GM19324 (cell line): ENCODE data around the gene RBM20.
A peak's percentile ranks its signal among the peaks of the same experiment; 100 is the strongest.

ENCODE experiments used
- ATAC-seq: cut with Tn5 transposase; IDR thresholded peaks from one replicate; pipeline ENCODE4 v1.9.1; 2021; ENCODE audit warnings: mild to moderate bottlenecking, moderate library complexity; ENCODE audit not compliant: unreplicated experiment, low FRiP score

RBM20 gene

DNA sequence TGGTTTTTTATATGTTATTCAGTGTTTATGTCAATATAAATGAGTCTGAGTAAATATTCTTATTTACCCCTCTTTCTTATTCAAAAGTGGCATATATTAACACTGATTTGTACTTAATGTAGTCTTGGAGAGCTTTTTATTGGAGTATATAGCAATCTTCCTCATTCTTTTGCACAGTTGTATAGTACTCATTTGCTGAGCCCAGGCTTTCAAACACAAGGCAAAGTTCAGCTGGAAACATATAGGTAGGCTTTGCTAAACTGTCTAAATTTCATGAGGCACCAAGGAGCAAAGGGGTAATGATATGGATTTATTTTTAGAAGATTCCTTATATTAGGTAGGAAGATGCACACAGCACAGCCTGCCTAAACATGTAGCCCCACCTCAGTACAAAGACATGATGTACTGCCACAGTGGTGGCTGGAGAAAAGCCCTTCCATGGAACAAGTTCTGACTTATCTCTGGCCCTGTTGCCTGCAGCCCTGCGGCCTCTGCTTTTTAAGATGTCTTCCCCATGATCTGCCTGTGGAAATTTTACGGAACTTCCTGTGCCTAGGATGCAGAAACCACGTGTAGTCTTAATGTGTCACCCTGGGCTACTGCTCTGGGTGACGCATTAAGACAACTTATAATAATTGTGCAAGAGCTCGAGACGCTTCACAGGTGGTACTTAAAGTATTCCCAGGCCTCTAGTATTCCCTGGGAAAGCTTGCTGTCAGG, 218.0 kb downstream of the RBM20 start:
- no peak for ATAC-seq

DNA sequence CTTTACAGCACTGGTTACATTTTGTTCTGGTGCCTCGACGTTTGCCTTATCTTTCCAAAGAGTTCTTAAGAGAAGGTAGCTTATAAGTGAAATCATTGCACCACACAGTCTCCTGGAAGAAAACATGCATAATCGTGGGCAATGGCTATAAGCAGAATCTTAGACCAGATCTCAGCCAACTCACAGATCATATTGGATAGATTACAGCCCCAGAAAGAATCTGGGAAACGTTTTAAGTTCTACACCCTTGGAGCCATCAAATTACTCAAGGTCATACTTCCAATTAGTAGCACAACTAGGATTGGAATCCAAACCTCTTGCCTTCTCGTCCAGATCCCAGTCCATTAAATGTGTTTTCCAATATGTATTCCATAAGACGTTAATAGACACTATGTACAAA, 218.8 kb downstream of the RBM20 start:
- ATAC-seq, result no peak

- no peak for ATAC-seq
Observed at GRCh38 chr10:110863361-110863760, 219.2 kb downstream of the RBM20 start.

GRCh38 chr10:110863956-110864355, 219.8 kb downstream of the RBM20 start:
- ATAC-seq, result no peak

- peak; percentile 54 for ATAC-seq
Observed at GRCh38 chr10:110864662-110865140, 220.6 kb downstream of the RBM20 start.

DNA sequence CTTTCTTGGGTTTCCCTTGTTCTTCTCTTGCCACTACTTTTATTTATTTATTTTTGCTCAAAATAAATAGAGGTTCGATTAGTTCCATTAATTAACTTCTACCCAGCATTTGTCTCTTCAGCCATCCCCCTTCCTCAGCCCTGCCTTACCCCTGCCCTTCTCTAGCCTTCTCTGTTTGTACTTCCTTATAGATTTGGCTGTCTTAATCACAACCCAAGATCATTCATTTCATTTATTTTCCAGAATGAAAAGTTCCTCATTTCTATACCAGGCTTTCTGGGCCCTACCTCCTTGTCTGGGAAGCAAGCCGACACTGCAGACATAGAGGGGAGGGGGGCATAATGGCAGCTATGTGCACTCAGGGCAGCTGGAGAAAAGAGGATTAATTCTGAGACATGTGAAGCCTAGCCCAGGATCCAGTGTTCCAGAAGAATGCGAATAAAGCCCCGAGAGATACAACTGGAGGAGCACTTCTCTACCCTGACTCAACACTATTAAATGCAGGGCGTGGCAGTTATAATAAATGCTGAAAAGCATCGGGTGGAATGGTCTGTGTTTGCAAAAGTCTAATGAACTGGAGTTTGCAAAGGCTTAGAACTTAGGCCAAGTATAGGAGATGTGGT, 221.2 kb downstream of the RBM20 start:
- no peak for ATAC-seq

GRCh38 chr10:110865809-110866482, 221.8 kb downstream of the RBM20 start:
- no peak for ATAC-seq

DNA sequence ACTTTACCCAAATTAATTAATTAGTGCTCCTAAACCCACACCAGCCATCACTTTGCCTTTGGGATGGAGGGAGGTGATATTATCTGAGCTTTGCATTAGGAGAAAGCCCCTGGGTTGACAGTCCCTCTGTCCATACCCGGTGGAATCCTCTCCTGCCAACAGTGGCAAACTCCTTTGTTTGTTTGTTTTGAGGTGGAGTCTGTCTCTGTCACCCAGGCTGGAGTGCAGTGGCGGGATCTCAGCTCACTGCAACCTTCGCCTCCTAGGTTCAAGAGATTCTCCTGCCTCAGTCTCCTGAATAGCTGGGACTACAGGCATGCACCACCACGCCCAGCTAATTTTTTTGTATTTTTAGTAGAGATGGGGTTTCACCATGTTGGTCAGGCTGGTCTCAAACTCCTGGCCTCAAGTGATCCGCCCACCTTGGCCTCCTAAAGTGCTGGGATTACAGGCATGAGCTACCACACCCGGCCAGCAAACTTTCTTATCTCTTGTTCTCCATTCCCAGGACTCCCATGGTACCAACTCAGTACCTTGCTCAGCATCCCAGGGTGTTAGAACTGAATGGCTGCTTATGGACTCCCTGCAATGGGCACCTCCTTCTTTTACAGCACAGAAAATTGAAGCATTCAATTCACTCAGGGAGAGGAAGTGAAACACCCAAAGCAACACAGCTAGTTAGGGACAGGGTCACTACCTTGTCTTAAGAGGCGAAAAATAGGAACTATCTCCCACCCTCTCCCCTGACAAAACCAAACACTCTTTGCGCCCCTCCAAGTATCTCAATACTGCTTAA, 223.1 kb downstream of the RBM20 start:
- peak; percentile 22 for ATAC-seq

DNA sequence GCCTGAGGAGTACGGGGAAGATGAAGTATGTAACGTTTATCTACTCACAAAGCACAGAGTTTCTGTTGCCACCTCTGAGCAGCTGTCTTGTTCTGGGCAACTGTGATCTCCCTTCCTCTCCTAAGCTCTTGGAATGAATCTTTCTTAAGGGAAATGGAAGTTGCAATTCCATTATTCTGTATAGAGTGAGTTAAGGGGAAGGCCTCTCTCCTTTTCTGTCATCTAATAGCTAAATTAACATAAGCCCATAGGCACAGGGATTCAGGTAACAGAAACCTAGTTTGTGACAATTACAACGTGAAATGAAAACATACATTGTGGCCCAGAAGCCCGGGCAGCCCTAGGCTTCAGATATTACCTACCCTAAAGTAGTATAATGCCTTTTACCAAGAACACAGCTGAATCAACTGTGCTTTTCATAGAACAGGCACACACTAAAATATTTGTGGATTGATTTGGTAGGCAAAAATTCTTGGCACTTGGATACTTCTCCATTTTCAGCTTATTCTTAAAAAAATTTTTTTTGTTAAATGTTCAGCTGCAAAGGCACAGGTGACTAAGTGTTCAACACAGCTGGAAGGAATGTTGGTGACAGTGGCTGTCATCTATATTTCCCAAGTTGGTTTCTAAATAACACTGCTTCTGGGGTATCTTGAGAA, 223.8 kb downstream of the RBM20 start:
- ATAC-seq, result no peak

- ATAC-seq, result no peak
Observed at GRCh38 chr10:110868981-110869380, 224.8 kb downstream of the RBM20 start.

DNA sequence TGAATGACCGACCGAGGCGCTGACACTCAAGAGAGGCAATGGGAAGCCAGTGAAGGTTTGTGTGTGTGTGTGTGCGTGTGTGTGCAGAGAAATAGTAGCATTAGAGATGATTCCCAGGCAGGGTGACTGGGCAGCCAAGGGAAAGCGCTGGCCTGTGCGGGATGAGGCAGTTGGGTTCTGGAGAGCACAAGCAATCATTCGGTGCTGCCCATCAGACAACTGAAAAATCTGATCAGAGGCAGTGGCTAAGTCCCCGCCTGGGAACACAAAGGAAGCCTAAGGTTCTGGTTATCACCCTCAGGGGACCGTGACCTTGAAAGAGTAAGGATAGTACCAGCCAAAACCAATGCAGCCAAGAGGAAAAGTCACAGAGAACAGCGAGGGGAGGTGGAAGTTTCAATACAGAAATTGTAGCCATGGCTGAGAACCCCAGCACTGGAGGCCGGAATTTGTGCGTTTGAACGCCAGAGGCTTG, 226.7 kb downstream of the RBM20 start:
- no peak for ATAC-seq

GRCh38 chr10:110871298-110872084, 227.4 kb downstream of the RBM20 start, which contains the start of gene PDCD4:
Gene PDCD4, plus strand, starts transcription at chr10:110871928. Its CDS starts 4,100 bp downstream, at chr10:110876028.
- ATAC-seq, result peak; percentile 76

GRCh38 chr10:110872145-110872983, 228.2 kb downstream of the RBM20 start:
- peak; percentile 40 for ATAC-seq

DNA sequence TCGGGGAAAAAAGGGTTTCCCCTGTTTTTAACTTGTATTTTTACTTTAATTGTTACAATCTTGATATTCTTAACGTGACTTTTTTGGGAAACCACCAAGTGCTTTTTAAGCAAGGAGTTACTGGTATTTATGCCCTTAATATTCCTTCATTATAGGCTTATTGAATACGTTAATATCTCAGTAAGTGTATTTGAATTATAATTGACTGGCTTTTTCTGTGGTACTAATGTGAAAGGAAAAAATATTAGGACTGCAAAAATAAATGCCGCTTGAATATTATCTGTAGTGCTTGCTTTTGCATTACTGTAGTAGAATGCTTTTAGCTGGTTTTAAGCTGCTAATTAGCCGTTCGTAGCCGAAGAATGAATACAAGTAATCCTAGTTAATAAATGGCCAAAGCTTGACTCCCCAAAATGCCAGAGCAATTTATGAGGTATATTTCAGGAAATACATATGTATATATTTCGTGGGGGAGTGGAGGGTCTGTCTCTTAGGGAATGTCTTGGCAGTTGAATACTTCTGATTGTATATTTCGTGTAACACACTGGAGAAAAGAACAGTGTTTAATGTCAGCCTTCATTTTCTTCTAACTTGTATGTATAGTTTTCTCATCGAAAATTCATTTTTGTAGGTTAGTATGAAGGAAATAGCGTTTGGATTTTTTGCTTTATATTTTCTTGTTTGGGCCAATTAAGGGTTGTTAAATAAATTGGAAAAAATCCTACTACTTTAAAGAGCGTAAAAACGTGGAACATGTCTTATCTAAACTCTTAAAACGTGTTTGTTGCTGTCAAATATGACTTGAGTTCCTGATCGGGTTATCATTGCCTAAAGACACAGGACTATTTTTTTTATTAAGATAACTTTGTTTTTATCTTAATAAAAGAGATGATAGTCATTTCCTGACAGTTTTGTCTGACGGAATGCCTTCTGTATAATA, 229.1 kb downstream of the RBM20 start:
- no peak for ATAC-seq

DNA sequence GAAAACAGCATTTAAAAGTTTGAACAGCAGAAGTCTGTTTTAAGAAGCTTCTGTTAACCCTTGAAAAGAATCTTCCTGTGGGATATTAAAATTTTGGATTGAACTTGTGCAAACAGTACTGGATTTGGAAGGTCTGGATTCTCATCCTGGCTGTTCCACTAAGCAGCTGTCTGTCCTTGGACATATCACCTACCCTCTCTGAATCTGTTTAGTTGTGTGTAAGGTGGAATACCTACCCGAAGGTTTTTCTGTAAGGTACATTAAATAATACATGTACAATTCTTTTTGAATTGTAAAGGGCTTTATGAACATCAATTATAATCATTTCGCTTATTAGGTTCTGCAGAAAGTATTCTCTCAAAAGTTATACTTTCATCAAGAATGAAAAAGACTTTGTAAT, 229.8 kb downstream of the RBM20 start:
- ATAC-seq, result no peak

DNA sequence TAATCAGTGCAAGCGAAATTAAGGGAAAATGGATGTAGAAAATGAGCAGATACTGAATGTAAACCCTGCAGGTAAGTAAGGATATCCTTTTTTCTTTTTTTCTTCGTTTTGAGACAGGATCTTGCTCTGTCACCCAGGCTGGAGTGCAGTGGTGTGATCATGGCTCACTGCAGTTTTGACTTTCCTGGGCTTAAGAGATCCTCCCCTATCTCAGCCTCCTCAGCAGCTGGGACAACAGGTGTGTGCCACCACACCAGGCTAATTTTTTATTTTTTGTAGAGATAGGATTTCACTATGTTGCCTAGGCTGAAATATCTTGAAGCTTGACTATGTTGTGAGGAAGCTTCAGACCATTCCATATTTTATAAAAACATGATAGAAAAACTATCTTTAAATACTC, 231.9 kb downstream of the RBM20 start:
- no peak for ATAC-seq

GRCh38 chr10:110876788-110877187, 232.7 kb downstream of the RBM20 start:
- ATAC-seq, result no peak
